NCI-H345 treated with DMSO at 0.1 percent for 48 hours (cell line): Measurements from ENCODE around the gene MMP21.

ENCODE experiments used
- DNase-seq: peaks from one replicate; lab custom pipeline; 2025; ENCODE audit not compliant: unreplicated experiment; lab: John Stamatoyannopoulos, UW

MMP21 gene

GRCh38 chr10:125775491-125776106, at the start of gene MMP21:
Gene MMP21, minus strand, starts transcription at chr10:125775821. Its CDS starts 0 bp downstream, at chr10:125775821.
- DNase-seq = no peak

- no peak for DNase-seq
Measured at GRCh38 chr10:125824736-125825135, 49.1 kb upstream of the MMP21 start.

GRCh38 chr10:125823663-125824251, 48.1 kb upstream of the MMP21 start:
- DNase-seq = no peak

GRCh38 chr10:125822878-125823662, 47.4 kb upstream of the MMP21 start, which contains the start of the genes BCCIP and UROS:
Gene BCCIP, plus strand, starts transcription at chr10:125823546. Its CDS starts 12 bp downstream, at chr10:125823558.
Gene UROS, minus strand, starts transcription at chr10:125823258. Its CDS starts 6,759 bp downstream, at chr10:125816499.
- DNase-seq = peak; percentile 73

GRCh38 chr10:125820701-125821100, 45.1 kb upstream of the MMP21 start:
- DNase-seq = no peak

GRCh38 chr10:125817337-125817946, 41.8 kb upstream of the MMP21 start:
- DNase-seq = no peak

- no peak for DNase-seq
Measured at GRCh38 chr10:125816548-125816947, 40.9 kb upstream of the MMP21 start.

GRCh38 chr10:125815764-125816163, 40.1 kb upstream of the MMP21 start:
- no peak for DNase-seq

GRCh38 chr10:125812128-125812750, 36.6 kb upstream of the MMP21 start:
- DNase-seq = no peak

- no peak for DNase-seq
Measured at GRCh38 chr10:125811251-125811650, 35.6 kb upstream of the MMP21 start.

- no peak for DNase-seq
Measured at GRCh38 chr10:125808047-125808446, 32.4 kb upstream of the MMP21 start.

- no peak for DNase-seq
Measured at GRCh38 chr10:125802739-125803138, 27.1 kb upstream of the MMP21 start.

GRCh38 chr10:125802131-125802530, 26.5 kb upstream of the MMP21 start:
- DNase-seq = no peak

- no peak for DNase-seq
Measured at GRCh38 chr10:125801574-125801973, 26.0 kb upstream of the MMP21 start.

- DNase-seq = no peak
Measured at GRCh38 chr10:125799451-125800182, 24.0 kb upstream of the MMP21 start.

- no peak for DNase-seq
Measured at GRCh38 chr10:125797994-125798662, 22.5 kb upstream of the MMP21 start.

GRCh38 chr10:125797424-125797823, 21.8 kb upstream of the MMP21 start:
- no peak for DNase-seq

GRCh38 chr10:125795637-125796190, 20.1 kb upstream of the MMP21 start:
- no peak for DNase-seq

GRCh38 chr10:125795128-125795527, 19.5 kb upstream of the MMP21 start:
- DNase-seq = no peak
